SK-N-SH treated with all-trans-retinoic acid at 6 μM for 48 hours (cell line): ENCODE measurements around the gene KPNA6.

Experiments
- ATAC-seq: fragments of 200-7000 bp; cut with Tn5 transposase; 3 replicates; pipeline ENCODE4 v1.9.1; 2020; ENCODE audit warnings: mild to moderate bottlenecking, moderate library complexity
- ARNTL ChIP-seq: fragments of 450-650 bp; formaldehyde crosslinking; IDR thresholded peaks from 2 replicates; pipeline ENCODE4 v1.5.0; 2020; ENCODE audit warnings: low read depth, mild to moderate bottlenecking, moderate library complexity, borderline replicate concordance
- BACH2 ChIP-seq: fragments of 250-450 bp; sonication (Bioruptor Pico); IDR thresholded peaks from 2 replicates; pipeline ENCODE4 v1.9.0; 2021; ENCODE audit warnings: mild to moderate bottlenecking, borderline replicate concordance
- CREB5 ChIP-seq: fragments of 250-450 bp; sonication (Bioruptor Pico); IDR thresholded peaks from 2 replicates; pipeline ENCODE4 v1.5.1; 2020; ENCODE audit warnings: low read depth, mild to moderate bottlenecking, moderate library complexity
- CSDC2 ChIP-seq: fragments of 250-450 bp; sonication (Bioruptor Pico); IDR thresholded peaks from 2 replicates; pipeline ENCODE4 v1.5.0; 2020; ENCODE audit warnings: mild to moderate bottlenecking, moderate library complexity
- CSRNP3 ChIP-seq: fragments of 250-450 bp; sonication (Bioruptor Pico); IDR thresholded peaks from 2 replicates; pipeline ENCODE4 v1.5.1; 2021; ENCODE audit warnings: mild to moderate bottlenecking, moderate library complexity
- GLIS3 ChIP-seq: fragments of 250-450 bp; sonication (Bioruptor Pico); IDR thresholded peaks from 2 replicates; pipeline ENCODE4 v1.5.0; 2020; ENCODE audit warnings: mild to moderate bottlenecking, moderate library complexity
- ISL1 ChIP-seq: fragments of 250-450 bp; sonication (Bioruptor Pico); IDR thresholded peaks from 2 replicates; pipeline ENCODE4 v2.1.2; 2022; ENCODE audit warnings: mild to moderate bottlenecking, moderate library complexity
- OSR1 ChIP-seq: fragments of 250-450 bp; sonication (Bioruptor Pico); IDR thresholded peaks from 2 replicates; pipeline ENCODE4 v1.8.0; 2022; ENCODE audit warnings: moderate library complexity, mild to moderate bottlenecking, inconsistent platforms
- PATZ1 ChIP-seq: fragments of 250-450 bp; sonication (Bioruptor Pico); IDR thresholded peaks from 2 replicates; pipeline ENCODE4 v1.8.0; 2020; ENCODE audit warnings: mild to moderate bottlenecking, moderate library complexity, borderline replicate concordance
- POU6F1 ChIP-seq: fragments of 250-450 bp; sonication (Bioruptor Pico); IDR thresholded peaks from 2 replicates; pipeline ENCODE4 v1.8.0; 2021; ENCODE audit warnings: low read depth, mild to moderate bottlenecking, moderate library complexity, borderline replicate concordance
- PPARA ChIP-seq: fragments of 250-450 bp; sonication (Bioruptor Pico); IDR thresholded peaks from 2 replicates; pipeline ENCODE4 v1.5.0; 2020; ENCODE audit warnings: mild to moderate bottlenecking, borderline replicate concordance
- RARB ChIP-seq: fragments of 250-450 bp; sonication (Bioruptor Pico); IDR thresholded peaks from 2 replicates; pipeline ENCODE4 v1.8.0; 2021; ENCODE audit warnings: mild to moderate bottlenecking, moderate library complexity
- SNAI2 ChIP-seq: fragments of 250-450 bp; sonication (Bioruptor Pico); IDR thresholded peaks from 2 replicates; pipeline ENCODE4 v1.5.0; 2020; ENCODE audit warnings: mild to moderate bottlenecking, moderate library complexity
- TCF4 ChIP-seq: fragments of 250-450 bp; sonication (Bioruptor Pico); IDR thresholded peaks from 2 replicates; pipeline ENCODE4 v1.8.0; 2021; ENCODE audit warnings: mild to moderate bottlenecking, moderate library complexity, borderline replicate concordance
- TOX ChIP-seq: fragments of 250-450 bp; sonication (Bioruptor Pico); IDR thresholded peaks from 2 replicates; pipeline ENCODE4 v1.8.0; 2021; ENCODE audit warnings: mild to moderate bottlenecking, moderate library complexity, borderline replicate concordance
- TSHZ2 ChIP-seq: fragments of 250-450 bp; sonication (Bioruptor Pico); IDR thresholded peaks from 2 replicates; pipeline ENCODE4 v1.5.0; 2020; ENCODE audit warnings: mild to moderate bottlenecking, moderate library complexity
- ZC3H10 ChIP-seq: fragments of 250-450 bp; sonication (Bioruptor Pico); IDR thresholded peaks from 2 replicates; pipeline ENCODE4 v1.5.1; 2021; ENCODE audit warnings: mild to moderate bottlenecking, moderate library complexity
- ZFP3 ChIP-seq: fragments of 250-450 bp; sonication (Bioruptor Pico); IDR thresholded peaks from 2 replicates; pipeline ENCODE4 v1.5.0; 2020; ENCODE audit warnings: mild to moderate bottlenecking, moderate library complexity
- ZFP30 ChIP-seq: fragments of 450-650 bp; formaldehyde crosslinking; IDR thresholded peaks from 2 replicates; pipeline ENCODE4 v1.5.0; 2022; ENCODE audit warnings: mild to moderate bottlenecking, moderate library complexity
- ZNF565 ChIP-seq: fragments of 450-650 bp; formaldehyde crosslinking; conservative IDR thresholded peaks from 2 replicates; pipeline ENCODE4 v1.5.0; 2020; ENCODE audit warnings: low read depth, mild to moderate bottlenecking, moderate library complexity
- ZNF70 ChIP-seq: fragments of 450-650 bp; formaldehyde crosslinking; IDR thresholded peaks from 2 replicates; pipeline ENCODE4 v1.5.0; 2020; ENCODE audit warnings: mild to moderate bottlenecking, moderate library complexity
- ZNF8 ChIP-seq: fragments of 450-650 bp; formaldehyde crosslinking; IDR thresholded peaks from 2 replicates; pipeline ENCODE4 v1.5.0; 2020; ENCODE audit warnings: mild to moderate bottlenecking, moderate library complexity

KPNA6 gene

GRCh38 chr1:32192220-32192948 is 84.5 kb downstream of the KPNA6 start:
- ATAC-seq: no peak
- no peak for TF ChIP-seq TOX (CRISPR knock-in tag)
- TF ChIP-seq ZC3H10 (CRISPR knock-in tag): no peak
- TF ChIP-seq ZNF8: no peak
- TF ChIP-seq CSRNP3 (CRISPR knock-in tag): no peak
- no peak for TF ChIP-seq PPARA
- no peak for TF ChIP-seq ARNTL (CRISPR knock-in tag)
- no peak for TF ChIP-seq TCF4
- TF ChIP-seq OSR1: no peak
- TF ChIP-seq PATZ1: no peak
- no peak for TF ChIP-seq ZFP30 (CRISPR knock-in tag)
- no peak for TF ChIP-seq ZNF565 (CRISPR knock-in tag)
- no peak for TF ChIP-seq CSDC2
- TF ChIP-seq GLIS3 (CRISPR knock-in tag): no peak

- ATAC-seq: no peak
- TF ChIP-seq TSHZ2 (CRISPR knock-in tag): no peak
- no peak for TF ChIP-seq TCF4
- TF ChIP-seq PPARA: no peak
- TF ChIP-seq ZNF565 (CRISPR knock-in tag): no peak
- TF ChIP-seq GLIS3 (CRISPR knock-in tag): no peak
- no peak for TF ChIP-seq ZNF8
- TF ChIP-seq CSRNP3 (CRISPR knock-in tag): no peak
- no peak for TF ChIP-seq POU6F1 (CRISPR knock-in tag)
- TF ChIP-seq ZNF70 (CRISPR knock-in tag): no peak
- no peak for TF ChIP-seq CREB5 (CRISPR knock-in tag)
- no peak for TF ChIP-seq ZC3H10 (CRISPR knock-in tag)
- TF ChIP-seq ARNTL (CRISPR knock-in tag): no peak
- no peak for TF ChIP-seq RARB (CRISPR knock-in tag)
- TF ChIP-seq BACH2: no peak
- TF ChIP-seq, all 23 proteins: peak for 0
These were observed 87.1 kb downstream of the KPNA6 start for GRCh38 chr1:32194984-32195383.

- ATAC-seq: no peak
- TF ChIP-seq POU6F1 (CRISPR knock-in tag) (no peak), CSDC2 (no peak), ZC3H10 (CRISPR knock-in tag) (no peak), ZNF565 (CRISPR knock-in tag) (no peak), GLIS3 (CRISPR knock-in tag) (no peak), ARNTL (CRISPR knock-in tag) (no peak), SNAI2 (no peak), ZFP3 (no peak), ISL1 (no peak), ZNF70 (CRISPR knock-in tag) (no peak)
These were observed 87.7 kb downstream of the KPNA6 start for GRCh38 chr1:32195531-32195930.
